Breast epithelium (tissue), 4 donors: ENCODE results near the gene RAD51D. TPM values are rescaled to one million over a fixed set of nuclear protein-coding genes. Genes with fewer than 3 reads are reported as not detected.
"Not testable (repeated sequence)": the region's sequence is repeated elsewhere in the genome, so short reads cannot be mapped to it uniquely, and the experiment has no call there.

Source experiments
- DNase-seq, 2 donors: peaks; one replicate each; pipeline ENCODE4 v3.0.0-alpha.2; 2019; ENCODE audit warnings: low spot score in 2 of 2
- H3K27ac ChIP-seq, 2 donors: fragments of 200-600 bp; sonication (generic) in 1 of 2; one replicate each; pipeline ENCODE4 v1.5.1; 2016 to 2019; ENCODE audit warnings: mild to moderate bottlenecking in 1 of 2
- H3K27me3 ChIP-seq, 2 donors: fragments of 200-600 bp; sonication (generic) in 1 of 2; one replicate each; pipeline versions ENCODE4 v1.5.1 to v1.6.0; 2017 to 2019; ENCODE audit warnings: control low read depth in 1 of 2, mild to moderate bottlenecking in 1 of 2
- H3K36me3 ChIP-seq: fragments of 200-600 bp; one replicate; pipeline ENCODE4 v1.5.1; 2019
- H3K4me1 ChIP-seq, 2 donors: fragments of 200-600 bp; sonication (generic); one replicate each; pipeline ENCODE4 v1.5.1; 2016 to 2019; ENCODE audit warnings: control low read depth in 1 of 2
- H3K4me3 ChIP-seq, 3 donors: fragments of 200-600 bp; sonication (generic); 1 replicate in 2 of 3; 2 replicates in 1 of 3; pipeline ENCODE4 v1.5.1; 2016 to 2019; ENCODE audit warnings: mild to moderate bottlenecking in 3 of 3, moderate library complexity in 2 of 3
- H3K9me3 ChIP-seq, 2 donors: fragments of 200-600 bp; sonication (generic) in 1 of 2; one replicate each; pipeline ENCODE4 v1.5.1; 2016 to 2019; ENCODE audit warnings: control low read depth in 1 of 2
- CTCF ChIP-seq, 3 donors: fragments of 450-650 bp; IDR thresholded peaks; one replicate each; pipeline ENCODE4 v1.5.1; 2016 to 2017; ENCODE audit warnings: antibody characterized with exemption in 3 of 3, mild to moderate bottlenecking in 3 of 3, moderate library complexity in 3 of 3
- POLR2A ChIP-seq: fragments of 450-650 bp; IDR thresholded peaks from one replicate; pipeline ENCODE4 v1.6.1; 2016; ENCODE audit warnings: antibody characterized with exemption, mild to moderate bottlenecking, moderate library complexity
- POLR2AphosphoS5 ChIP-seq, 3 donors: sonication (generic); formaldehyde crosslinking; IDR thresholded peaks; one replicate each; pipeline ENCODE4 v1.6.1; 2017; ENCODE audit warnings: antibody characterized with exemption in 3 of 3
- intact Hi-C: fragments of 100-400 bp; cut with DNase I; formaldehyde crosslinking; loops from one replicate; pipeline ENCODE4 v1.15.1; 2023; ENCODE audit warnings: low total_unique reads
- total RNA-seq, 3 donors: library from RNA; depleted of rRNA; stranded (reverse); fragments of >200 nt; gene quantifications; one replicate each; pipeline ENCODE4 v1.1.0, GENCODE V29; 2016

RAD51D gene
- total RNA-seq, 3 donors from 2014 or later: 7.9 to 12.6 (median 10.5) TPM

- Histone ChIP-seq H3K36me3 (no peaks in the 10 kb centered on the region), H3K27ac (peak overlapping the region in 1 of 2 donors; percentile 48), H3K27me3 (no peaks in the 10 kb centered on the region), H3K9me3 (no peaks in the 10 kb centered on the region), H3K4me1 (peaks cover 0 to 7% of the 10 kb centered on the region in 2 donors), H3K4me3 (no peak overlapping the region)
- no peak for DNase-seq
- no peak for TF ChIP-seq CTCF (IDR thresholded peaks at IDR 0.05)
- intact Hi-C loops: no loop called here
Measured at GRCh38 chr17:35046245-35046644, 73.4 kb downstream of the RAD51D start.

GRCh38 chr17:35045458-35045979 is 74.1 kb downstream of the RAD51D start:
- DNase-seq, H3K4me1 ChIP-seq, H3K9me3 ChIP-seq, H3K36me3 ChIP-seq, H3K27me3 ChIP-seq, intact Hi-C loops, H3K27ac ChIP-seq, H3K4me3 ChIP-seq: not testable (repeated sequence)

- Histone ChIP-seq H3K36me3 (no peaks in the 10 kb centered on the region), H3K27ac (no peak overlapping the region), H3K4me1 (peaks cover 0 to 3% of the 10 kb centered on the region in 2 donors), H3K9me3 (no peaks in the 10 kb centered on the region), H3K4me3 (no peak overlapping the region), H3K27me3 (no peaks in the 10 kb centered on the region)
- intact Hi-C loops: no loop called here
- TF ChIP-seq POLR2AphosphoS5 (IDR thresholded peaks at IDR 0.05): no peak
- TF ChIP-seq POLR2A: no peak
- TF ChIP-seq CTCF (IDR thresholded peaks at IDR 0.05): no peak
- no peak for DNase-seq
Measured at GRCh38 chr17:35044181-35044580, 75.5 kb downstream of the RAD51D start.

Other genes starting within 250 kb of the RAD51D start
- 1 to 10 TPM; 4.4 to 4.8 (median 4.6) TPM for gene CCT6B, start 158.4 kb downstream of the RAD51D start, total RNA-seq
- gene ZNF830, start 158.3 kb downstream of the RAD51D start, total RNA-seq: 10 to 100 TPM; 11.4 to 17.6 (median 15.1) TPM
- gene LIG3, start 139.3 kb downstream of the RAD51D start, total RNA-seq: 100 to 1,000 TPM in 1 of 3 donors, 10 to 100 TPM in 2; 13.8 to 159 (median 54.0) TPM
- 10 to 100 TPM; 13.8 to 27.5 (median 19.4) TPM for gene RFFL, start 56.2 kb downstream of the RAD51D start, total RNA-seq
- gene FNDC8, start 1.8 kb upstream of the RAD51D start, total RNA-seq: not detected
- 10 to 100 TPM; 15.2 to 32.1 (median 18.2) TPM for gene NLE1, start 22.4 kb upstream of the RAD51D start, total RNA-seq
- gene UNC45B, start 28.0 kb upstream of the RAD51D start, total RNA-seq: not detected
- not detected for gene SLC35G3, start 74.5 kb upstream of the RAD51D start, total RNA-seq
- gene SLFN5, start 123.2 kb upstream of the RAD51D start, total RNA-seq: 10 to 100 TPM; 29.8 to 35.0 (median 34.1) TPM